Activated B cell treated with CpG ODN at 0.5 μM for 24 hours (primary cell): ENCODE results near the gene THBS4. TPM values are rescaled to one million over a fixed set of nuclear protein-coding genes. Genes with fewer than 3 reads are reported as not detected.

ENCODE experiments used
- ATAC-seq: fragments of 200-7000 bp; cut with Tn5 transposase; one replicate; pipeline ENCODE4 v1.10.0; 2021; ENCODE audit warnings: low read depth, mild to moderate bottlenecking, moderate library complexity
- CTCF ChIA-PET: fragments of 350-600 bp; sonication (Branson Sonifier 250); formaldehyde crosslinking; loops from one replicate; lab custom pipeline; 2021; ENCODE audit warnings: antibody characterized with exemption; lab: Charles Lee
- POLR2A ChIA-PET: fragments of 350-600 bp; sonication (Branson Sonifier 250); formaldehyde crosslinking; loops from one replicate; lab custom pipeline; 2021; ENCODE audit warnings: antibody characterized with exemption; lab: Charles Lee
- DNase-seq: peaks from one replicate; pipeline ENCODE4 v3.0.0; 2022
- H3K27ac Mint-ChIP-seq: one replicate; pipeline ENCODE4 v1.8.0; 2020; ENCODE audit warnings: mixed read lengths
- H3K27me3 Mint-ChIP-seq: one replicate; pipeline ENCODE4 v1.8.0; 2021; ENCODE audit warnings: mixed read lengths
- H3K36me3 Mint-ChIP-seq: one replicate; pipeline ENCODE4 v1.8.0; 2021; ENCODE audit warnings: low read depth, mixed read lengths
- H3K4me1 Mint-ChIP-seq: one replicate; pipeline ENCODE4 v1.8.0; 2021; ENCODE audit warnings: mixed read lengths
- H3K4me3 Mint-ChIP-seq: one replicate; pipeline ENCODE4 v1.8.0; 2020; ENCODE audit warnings: mild to moderate bottlenecking, mixed read lengths
- H3K9me3 Mint-ChIP-seq: one replicate; pipeline ENCODE4 v1.8.0; 2020; ENCODE audit warnings: mixed read lengths
- CTCF ChIP-seq: fragments of 200-600 bp; IDR thresholded peaks from one replicate; pipeline ENCODE4 v1.8.0; 2022; ENCODE audit warnings: antibody characterized with exemption, mild to moderate bottlenecking
- intact Hi-C: fragments of 100-400 bp; cut with micrococcal nuclease; formaldehyde crosslinking; loops from one replicate; pipeline ENCODE4 v1.15.1; 2024
- total RNA-seq: library from RNA; stranded (reverse); gene quantifications from 2 replicates; pipeline ENCODE4 v1.2.3, GENCODE V29; 2022

The THBS4 gene
- total RNA-seq, 1 donor from 2014 or later, result 0.20 TPM

- Mint-ChIP-seq H3K4me1 (peaks cover 4% of the 10 kb centered on the region), H3K27ac (no peak overlapping the region), H3K36me3 (no peaks in the 10 kb centered on the region), H3K4me3 (no peak overlapping the region), H3K27me3 (peaks cover 49% of the 10 kb centered on the region), H3K9me3 (no peaks in the 10 kb centered on the region)
- ChIA-PET POLR2A (no interaction called here), CTCF (no interaction called here)
- no peak for DNase-seq
- no peak for ATAC-seq
- intact Hi-C loops, result no loop called here
- no peak for TF ChIP-seq CTCF
These were observed 691 bp downstream of the THBS4 start for GRCh38 chr5:80035839-80036238.

GRCh38 chr5:80036615-80037014 is 1.5 kb downstream of the THBS4 start:
- Mint-ChIP-seq H3K27me3 (peaks cover 44% of the 10 kb centered on the region), H3K4me1 (peaks cover 4% of the 10 kb centered on the region), H3K9me3 (no peaks in the 10 kb centered on the region), H3K27ac (no peak overlapping the region), H3K36me3 (no peaks in the 10 kb centered on the region), H3K4me3 (no peak overlapping the region)
- ATAC-seq (no peak), DNase-seq (no peak)
- TF ChIP-seq CTCF, result no peak
- CTCF ChIA-PET, result no interaction called here
- intact Hi-C loops, result no loop called here
- POLR2A ChIA-PET, result no interaction called here

- DNase-seq, result no peak
- ChIA-PET CTCF (no interaction called here), POLR2A (no interaction called here)
- no peak for ATAC-seq
- Mint-ChIP-seq H3K36me3 (no peaks in the 10 kb centered on the region), H3K9me3 (no peaks in the 10 kb centered on the region), H3K27me3 (peaks cover 46% of the 10 kb centered on the region), H3K4me1 (peaks cover 4% of the 10 kb centered on the region), H3K4me3 (no peak overlapping the region), H3K27ac (no peak overlapping the region)
- intact Hi-C loops, result no loop called here
- no peak for TF ChIP-seq CTCF
These were observed 2.2 kb downstream of the THBS4 start for GRCh38 chr5:80037366-80037765.

GRCh38 chr5:80039650-80040049 is 4.5 kb downstream of the THBS4 start:
- Mint-ChIP-seq H3K36me3 (no peaks in the 10 kb centered on the region), H3K27me3 (peaks cover 30% of the 10 kb centered on the region), H3K27ac (no peak overlapping the region), H3K4me3 (no peak overlapping the region), H3K9me3 (no peaks in the 10 kb centered on the region), H3K4me1 (peaks cover 3% of the 10 kb centered on the region)
- intact Hi-C loops, result no loop called here
- ChIA-PET POLR2A (no interaction called here), CTCF (no interaction called here)
- no peak for ATAC-seq
- no peak for TF ChIP-seq CTCF
- no peak for DNase-seq

GRCh38 chr5:80041527-80041926 is 6.4 kb downstream of the THBS4 start:
- no peaks in the 10 kb centered on the region for H3K36me3 Mint-ChIP-seq
- peaks cover 23% of the 10 kb centered on the region for H3K27me3 Mint-ChIP-seq
- H3K4me3 Mint-ChIP-seq, result no peak overlapping the region
- CTCF ChIA-PET, result no interaction called here
- ATAC-seq (no peak), DNase-seq (no peak)
- POLR2A ChIA-PET, result no interaction called here
- H3K27ac Mint-ChIP-seq, result no peak overlapping the region
- intact Hi-C loops, result no loop called here
- H3K4me1 Mint-ChIP-seq, result no peaks in the 10 kb centered on the region
- H3K9me3 Mint-ChIP-seq, result no peaks in the 10 kb centered on the region
- TF ChIP-seq CTCF, result no peak
